ENCODE results near the gene ZNRF3.
"Not testable (repeated sequence)": the region's sequence is repeated elsewhere in the genome, so short reads cannot be mapped to it uniquely, and the experiment has no call there.

The ZNRF3 gene

DNA sequence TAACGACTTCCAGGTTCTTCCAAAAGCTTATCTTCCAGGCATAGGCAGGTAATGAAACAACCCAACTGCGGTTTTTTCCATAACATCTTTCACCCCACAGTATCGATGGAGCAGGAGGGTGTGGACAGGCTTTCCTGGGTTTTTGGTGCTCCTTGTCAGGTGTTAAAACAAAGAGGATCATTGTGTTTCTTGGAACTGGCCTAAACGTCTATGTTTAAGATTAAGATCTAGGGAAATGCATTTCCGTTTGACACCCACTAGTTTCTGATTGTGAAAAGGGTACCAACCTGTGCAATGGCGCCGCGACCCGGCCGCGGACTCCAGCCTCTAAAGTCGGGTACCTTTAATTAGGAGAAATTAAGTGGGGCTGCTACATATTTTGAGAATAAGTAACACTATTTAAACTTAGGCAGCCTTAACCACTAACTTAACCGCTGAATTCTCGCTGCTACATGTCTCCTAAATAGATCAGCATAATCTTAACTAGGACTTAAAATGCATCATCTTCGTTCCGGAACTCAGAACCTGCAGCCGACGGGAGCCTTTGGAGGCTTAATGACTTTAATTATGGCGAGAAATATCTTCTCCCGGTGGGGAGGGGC is 146.7 kb downstream of the ZNRF3 start:
- no peak for DNase-seq (ENCODE audit: extremely low read depth in 1 of 2, low read depth in 1 of 2)

DNA sequence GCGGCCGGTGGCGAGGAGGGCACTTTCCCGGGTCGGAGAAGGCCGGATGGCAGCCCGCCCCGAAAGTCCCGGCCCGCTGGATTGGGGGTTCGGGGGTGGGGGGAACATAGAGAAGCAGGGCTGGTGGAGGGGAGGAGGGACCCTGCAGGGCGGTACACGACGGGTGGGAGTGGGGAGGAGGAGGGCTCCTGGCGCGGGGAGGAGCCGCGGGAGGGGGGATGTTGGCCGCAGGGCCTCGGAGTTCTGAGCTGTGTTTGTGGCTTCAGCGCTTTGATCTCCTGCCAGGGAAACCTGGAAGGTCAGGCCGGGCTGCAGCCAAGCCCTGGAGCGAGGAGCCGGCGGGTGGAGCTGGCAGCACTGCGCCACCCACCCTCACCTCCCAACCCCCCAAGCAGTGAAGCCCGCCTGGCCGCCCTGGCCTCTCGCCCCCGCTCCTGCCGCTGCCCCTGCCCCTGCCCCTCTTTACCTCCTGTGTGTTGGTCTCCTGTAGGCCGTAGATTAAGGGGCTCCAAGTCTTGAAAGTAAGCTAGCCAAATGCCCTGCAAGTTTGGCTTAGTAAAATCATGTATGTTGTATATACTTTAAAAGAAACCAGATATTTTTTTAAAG is 147.3 kb downstream of the ZNRF3 start:
- DNase-seq (ENCODE audit: extremely low read depth in 1 of 2, low read depth in 1 of 2) = no peak

DNA sequence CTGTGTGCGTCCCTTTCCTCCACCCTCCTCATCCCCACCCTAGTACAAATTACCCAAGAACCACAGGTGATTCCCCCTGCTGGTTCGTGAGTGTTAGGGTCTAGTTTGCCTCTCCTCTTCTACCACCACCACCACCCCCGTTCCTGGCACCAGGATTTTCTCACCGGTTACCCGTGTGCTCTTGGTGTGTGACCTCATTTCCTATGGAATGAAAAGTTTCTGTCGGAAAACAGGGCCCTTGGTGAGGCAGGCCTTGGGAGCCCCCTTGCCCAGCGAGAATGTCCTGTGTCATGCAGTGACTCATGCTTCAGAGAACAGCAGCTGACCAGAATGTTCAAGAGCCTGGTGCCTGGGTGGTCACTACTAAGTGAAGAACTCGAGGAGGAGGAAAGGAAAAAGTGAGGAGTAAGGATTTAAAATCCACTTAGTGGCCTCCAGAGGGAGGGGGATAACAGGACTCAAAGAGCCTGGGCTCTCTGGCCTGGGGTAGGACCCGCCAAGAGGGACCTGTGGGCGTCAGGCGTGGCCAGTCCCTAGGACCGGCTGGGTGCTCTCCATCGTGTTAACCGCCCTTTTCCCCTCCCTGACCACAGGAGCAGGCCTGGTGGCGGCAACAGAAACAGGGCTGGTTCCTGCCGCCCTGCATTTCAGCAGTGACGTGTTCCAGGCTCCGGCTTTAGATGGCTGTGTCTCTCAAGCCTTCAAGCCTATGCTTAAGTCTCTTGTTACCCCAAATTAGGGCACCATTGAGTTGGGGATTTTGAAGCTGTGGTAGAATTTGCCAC is 148.0 kb downstream of the ZNRF3 start:
- no peak for DNase-seq (ENCODE audit: extremely low read depth in 1 of 2, low read depth in 1 of 2)

- no peak for DNase-seq (ENCODE audit: extremely low read depth in 1 of 2, low read depth in 1 of 2)
These were observed 148.7 kb downstream of the ZNRF3 start for GRCh38 chr22:29032014-29032475.

DNA sequence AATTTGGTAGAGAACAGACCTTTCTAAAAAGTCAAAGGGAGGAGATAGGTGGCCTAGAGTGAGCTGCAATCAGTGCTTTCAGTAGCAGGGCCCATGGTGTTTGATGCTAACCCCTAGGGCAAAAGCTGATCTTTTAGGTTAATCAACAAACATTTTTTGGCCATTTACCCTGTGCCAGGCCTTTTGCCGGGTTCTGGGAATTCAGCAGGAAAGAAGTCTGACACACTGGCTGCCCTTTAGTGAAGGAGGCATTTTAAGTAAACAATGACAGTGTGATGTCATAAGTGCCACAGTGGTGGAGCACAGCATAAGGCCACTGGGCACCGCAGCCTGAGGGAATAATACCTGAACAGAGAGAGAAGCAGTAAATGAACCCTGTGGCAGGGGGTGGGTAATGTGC is 149.2 kb downstream of the ZNRF3 start:
- no peak for DNase-seq (ENCODE audit: extremely low read depth in 1 of 2, low read depth in 1 of 2)

DNA sequence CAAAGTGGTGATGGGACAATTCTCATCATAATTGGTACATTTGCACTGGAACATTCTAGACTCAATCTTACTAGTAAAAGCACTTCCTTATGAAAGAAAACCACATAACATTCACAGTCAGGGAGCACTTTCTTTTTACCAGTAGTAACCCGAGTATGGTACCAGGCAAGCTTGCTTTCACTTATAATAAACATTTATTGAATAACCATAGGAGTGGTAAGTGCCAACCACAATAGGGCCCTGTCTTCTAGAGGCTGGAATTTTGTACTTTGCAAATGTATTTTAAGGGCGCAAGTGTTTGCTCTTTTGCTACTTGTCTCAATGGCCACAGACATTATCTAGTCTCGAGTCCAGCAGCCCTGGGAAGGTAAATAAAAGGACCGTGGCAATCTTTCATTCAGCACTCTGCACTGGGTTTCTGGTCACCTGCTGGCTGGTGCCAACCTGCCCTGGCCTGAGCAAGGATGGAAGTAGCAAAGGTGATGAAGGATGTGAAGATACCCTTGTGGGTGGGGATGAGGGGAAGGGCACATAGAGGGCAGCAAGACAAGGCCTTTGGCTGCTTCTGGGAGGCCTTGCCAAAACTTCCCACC is 154.1 kb downstream of the ZNRF3 start:
- DNase-seq (ENCODE audit: extremely low read depth in 1 of 2, low read depth in 1 of 2) = no peak

- DNase-seq (ENCODE audit: extremely low read depth in 1 of 2, low read depth in 1 of 2) = no peak
These were observed 155.8 kb downstream of the ZNRF3 start for GRCh38 chr22:29039148-29039547.

DNA sequence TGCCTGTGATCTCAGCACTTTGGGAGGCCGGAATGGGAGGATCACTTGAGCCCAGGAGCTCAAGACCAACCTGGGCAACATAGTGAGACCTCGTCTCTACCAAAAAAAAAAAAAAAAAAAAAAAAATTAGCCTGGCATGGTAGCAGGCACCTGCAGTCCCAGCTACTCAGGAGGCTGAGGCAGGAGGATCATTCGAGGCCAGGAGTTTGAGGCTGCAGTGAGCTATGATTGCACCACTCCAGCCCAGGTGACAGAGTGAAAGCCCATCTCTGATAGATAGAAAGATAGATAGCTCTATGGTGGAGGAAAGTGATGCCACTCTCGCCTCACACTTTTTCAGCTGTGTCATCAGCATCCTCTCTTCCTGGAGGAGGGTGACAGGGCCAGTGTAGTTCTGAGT is 156.3 kb downstream of the ZNRF3 start:
- not testable (repeated sequence) for DNase-seq (ENCODE audit: extremely low read depth in 1 of 2, low read depth in 1 of 2)

DNA sequence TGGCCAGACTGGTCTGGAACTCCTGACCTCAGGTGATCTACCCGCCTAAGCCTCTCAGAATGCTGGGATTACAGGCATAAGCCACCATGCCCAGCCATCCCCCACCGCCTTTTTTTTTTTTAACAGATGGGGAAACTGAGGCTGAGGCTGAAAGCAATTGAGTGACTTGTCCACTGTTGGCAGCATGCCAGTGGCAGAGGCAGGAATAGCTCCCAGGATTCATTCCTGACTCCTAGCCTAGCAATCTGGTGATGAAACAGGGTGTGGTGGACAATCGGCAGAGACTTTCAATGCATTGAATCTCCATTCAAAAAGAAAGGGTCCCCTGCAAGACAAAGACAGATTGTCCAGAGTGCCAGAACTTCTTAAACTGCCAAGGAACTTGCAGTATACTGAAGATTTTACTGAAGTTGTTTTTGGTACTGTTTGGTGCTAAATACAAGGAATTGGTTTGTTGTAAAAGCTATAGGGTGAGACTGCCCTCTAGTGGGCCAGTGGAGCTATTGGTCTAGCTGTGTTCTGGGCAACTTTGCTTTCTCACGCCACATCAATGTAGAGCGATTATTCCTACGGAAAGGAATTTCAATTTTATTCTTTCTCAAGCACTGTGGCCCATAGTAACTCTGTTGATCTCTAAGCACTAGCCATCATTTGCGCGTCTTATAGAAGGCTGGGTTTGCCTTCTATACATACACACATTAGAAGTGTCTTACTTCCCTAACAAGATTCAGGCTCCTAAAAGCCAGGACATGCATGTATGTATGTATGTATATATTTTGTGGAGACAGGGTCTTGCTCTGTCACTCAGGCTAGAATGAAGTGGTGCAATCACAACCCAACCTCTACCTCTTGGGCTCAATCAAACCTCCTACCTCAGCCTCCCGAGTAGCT is 157.3 kb downstream of the ZNRF3 start:
- DNase-seq (ENCODE audit: extremely low read depth in 1 of 2, low read depth in 1 of 2) = peak; percentile 11 to 21

- no peak for DNase-seq (ENCODE audit: extremely low read depth in 1 of 2, low read depth in 1 of 2)
These were observed 158.0 kb downstream of the ZNRF3 start for GRCh38 chr22:29041408-29041807.

DNA sequence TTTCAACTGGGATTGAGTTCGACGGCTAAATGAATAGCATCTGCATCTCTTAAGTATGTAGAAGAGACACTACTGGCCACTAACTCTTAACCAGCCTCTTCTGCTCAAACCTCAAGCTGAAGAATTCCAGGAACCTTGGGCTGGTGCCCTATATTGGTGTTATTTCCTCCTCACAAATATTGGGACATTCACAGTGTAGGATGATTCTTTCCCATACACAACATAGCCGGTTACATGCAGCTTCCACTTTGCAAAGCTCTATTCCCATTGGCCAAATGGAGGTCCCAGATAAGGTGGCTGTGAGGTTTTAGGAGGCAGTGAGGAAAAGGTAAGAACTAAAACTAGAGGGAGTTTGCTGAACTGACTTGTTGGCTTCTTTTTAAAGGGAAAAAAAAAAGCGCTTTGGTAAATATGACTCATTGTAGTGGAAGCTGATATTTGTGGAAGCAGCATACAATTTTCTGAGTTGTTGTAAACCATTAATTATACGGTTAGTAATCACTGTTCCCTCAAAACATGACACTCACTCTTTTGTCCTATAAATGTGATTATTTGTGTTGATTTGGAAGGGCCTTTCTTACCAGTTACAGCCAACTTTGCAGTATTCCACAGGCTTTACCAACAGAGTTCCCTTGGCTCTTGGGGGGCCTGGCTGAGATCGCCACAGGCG is 160.7 kb downstream of the ZNRF3 start:
- DNase-seq (ENCODE audit: extremely low read depth in 1 of 2, low read depth in 1 of 2) = no peak

GRCh38 chr22:29044657-29045176 is 161.3 kb downstream of the ZNRF3 start:
- no peak for DNase-seq (ENCODE audit: extremely low read depth in 1 of 2, low read depth in 1 of 2)

DNA sequence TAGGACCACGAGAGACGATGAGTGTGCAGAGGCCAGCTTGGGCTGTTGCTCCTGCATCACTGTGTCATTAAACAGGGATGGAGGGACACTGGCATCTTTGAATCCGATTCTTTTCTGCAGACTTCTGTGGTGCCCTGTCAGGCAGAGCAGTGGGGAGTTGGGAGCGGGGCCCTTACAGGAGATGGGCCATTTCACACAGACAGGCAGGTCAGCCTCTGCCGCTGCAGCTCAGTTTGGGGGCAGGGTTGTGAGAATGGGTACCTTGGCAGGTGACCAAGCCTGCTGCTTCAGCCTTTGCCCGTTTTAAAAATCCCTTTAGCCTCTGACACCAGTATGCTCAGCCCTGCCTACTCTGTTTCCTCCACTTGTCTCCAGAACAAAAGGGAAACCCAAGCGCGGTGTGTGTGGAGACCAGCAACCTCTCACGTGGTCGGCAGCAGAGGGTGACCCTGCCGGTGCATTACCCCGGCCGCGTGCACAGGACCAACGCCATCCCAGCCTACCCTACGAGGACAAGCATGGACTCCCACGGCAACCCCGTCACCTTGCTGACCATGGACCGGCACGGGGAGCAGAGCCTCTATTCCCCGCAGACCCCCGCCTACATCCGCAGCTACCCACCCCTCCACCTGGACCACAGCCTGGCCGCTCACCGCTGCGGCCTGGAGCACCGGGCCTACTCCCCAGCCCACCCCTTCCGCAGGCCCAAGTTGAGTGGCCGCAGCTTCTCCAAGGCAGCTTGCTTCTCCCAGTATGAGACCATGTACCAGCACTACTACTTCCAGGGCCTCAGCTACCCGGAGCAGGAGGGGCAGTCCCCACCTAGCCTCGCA is 165.7 kb downstream of the ZNRF3 start:
- no peak for DNase-seq (ENCODE audit: extremely low read depth in 1 of 2, low read depth in 1 of 2)

- no peak for DNase-seq (ENCODE audit: extremely low read depth in 1 of 2, low read depth in 1 of 2)
These were observed 166.4 kb downstream of the ZNRF3 start for GRCh38 chr22:29049655-29050263.

DNA sequence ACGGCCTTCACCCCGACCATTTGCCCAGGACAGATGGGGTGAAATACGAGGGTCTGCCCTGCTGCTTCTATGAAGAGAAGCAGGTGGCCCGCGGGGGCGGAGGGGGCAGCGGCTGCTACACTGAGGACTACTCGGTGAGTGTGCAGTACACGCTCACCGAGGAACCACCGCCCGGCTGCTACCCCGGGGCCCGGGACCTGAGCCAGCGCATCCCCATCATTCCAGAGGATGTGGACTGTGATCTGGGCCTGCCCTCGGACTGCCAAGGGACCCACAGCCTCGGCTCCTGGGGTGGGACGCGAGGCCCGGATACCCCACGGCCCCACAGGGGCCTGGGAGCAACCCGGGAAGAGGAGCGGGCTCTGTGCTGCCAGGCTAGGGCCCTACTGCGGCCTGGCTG is 167.1 kb downstream of the ZNRF3 start:
- no peak for DNase-seq (ENCODE audit: extremely low read depth in 1 of 2, low read depth in 1 of 2)

DNA sequence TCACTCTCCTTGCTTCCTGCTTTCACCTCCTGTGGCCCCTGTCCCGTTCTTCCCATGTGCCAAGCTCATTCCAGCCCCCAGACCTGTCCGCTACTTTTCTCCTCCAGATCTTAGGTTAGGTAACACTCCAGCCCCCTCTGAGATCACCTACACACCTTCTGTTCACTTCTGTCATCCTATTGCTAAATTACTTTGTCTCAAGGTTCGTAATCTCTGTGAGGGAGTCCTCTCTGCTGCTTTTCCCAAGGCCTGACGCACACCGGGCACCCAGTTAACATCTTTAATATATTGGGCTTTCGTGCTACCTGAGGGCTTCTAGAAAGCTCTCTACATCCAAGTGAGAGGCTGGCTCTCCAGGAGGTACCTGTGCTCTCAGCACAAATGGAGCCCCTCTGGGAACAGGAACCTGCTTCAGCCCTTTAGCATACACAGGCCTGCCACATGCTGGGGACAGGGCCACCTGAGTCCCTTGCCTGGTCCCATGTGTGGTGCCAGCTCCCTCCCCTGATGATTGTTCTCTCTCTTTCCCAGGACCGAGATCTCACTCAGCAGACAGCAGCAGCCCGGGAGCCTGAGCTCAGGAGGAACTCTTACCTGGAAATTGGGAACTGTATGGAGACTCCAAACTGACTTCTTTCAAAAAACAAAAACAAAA is 169.8 kb downstream of the ZNRF3 start:
- DNase-seq (ENCODE audit: extremely low read depth in 1 of 2, low read depth in 1 of 2) = no peak

GRCh38 chr22:29054251-29054767 is 170.9 kb downstream of the ZNRF3 start:
- no peak for DNase-seq (ENCODE audit: extremely low read depth in 1 of 2, low read depth in 1 of 2)
